Endothelial cell of umbilical vein (primary cell): Measurements from ENCODE around the gene PPFIBP2.

Source experiments
- FOS ChIP-seq: IDR thresholded peaks from 2 replicates; pipeline ENCODE4 v1.6.1; 2011; ENCODE audit warnings: mild to moderate bottlenecking, low read length, moderate library complexity, borderline replicate concordance; ENCODE audit not compliant: insufficient read depth
- POLR2AphosphoS5 ChIP-seq: IDR thresholded peaks from 2 replicates; pipeline ENCODE4 v1.6.1; 2012; ENCODE audit warnings: low read depth, mild to moderate bottlenecking, control low read depth, low read length, moderate library complexity; ENCODE audit not compliant: insufficient read depth
- TF ChIP-seq, protein P1 (sequence below), 2 donors: IDR thresholded peaks; 1 replicate in 1 of 2; 2 replicates in 1 of 2; pipeline ENCODE4 v1.5.1; 2011; ENCODE audit warnings: low read length in 2 of 2, mild to moderate bottlenecking in 2 of 2, moderate library complexity in 2 of 2, control low read depth in 1 of 2, inconsistent platforms in 1 of 2, low read depth in 1 of 2; ENCODE audit not compliant: insufficient read depth in 1 of 2; ENCODE audit errors: extremely low read depth in 1 of 2

DNA sequence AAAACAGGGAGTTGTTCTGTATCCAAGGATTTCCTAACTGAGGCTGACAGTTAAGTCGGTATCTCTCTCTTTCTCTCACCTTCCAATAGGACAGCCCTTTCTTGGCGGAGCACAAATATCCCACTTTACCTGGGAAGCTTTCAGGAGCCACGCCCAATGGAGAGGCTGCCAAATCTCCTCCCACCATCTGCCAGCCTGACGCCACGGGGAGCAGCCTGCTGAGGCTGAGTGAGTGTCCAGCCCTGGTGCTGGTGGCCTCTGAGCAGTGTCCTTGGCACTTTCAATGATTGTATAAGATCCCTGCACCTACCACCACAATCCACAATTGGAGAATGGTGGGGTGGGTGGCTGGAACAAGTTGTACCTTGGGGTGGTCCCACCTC, 125.8 kb downstream of the PPFIBP2 start:
- TF ChIP-seq, protein P1, sequence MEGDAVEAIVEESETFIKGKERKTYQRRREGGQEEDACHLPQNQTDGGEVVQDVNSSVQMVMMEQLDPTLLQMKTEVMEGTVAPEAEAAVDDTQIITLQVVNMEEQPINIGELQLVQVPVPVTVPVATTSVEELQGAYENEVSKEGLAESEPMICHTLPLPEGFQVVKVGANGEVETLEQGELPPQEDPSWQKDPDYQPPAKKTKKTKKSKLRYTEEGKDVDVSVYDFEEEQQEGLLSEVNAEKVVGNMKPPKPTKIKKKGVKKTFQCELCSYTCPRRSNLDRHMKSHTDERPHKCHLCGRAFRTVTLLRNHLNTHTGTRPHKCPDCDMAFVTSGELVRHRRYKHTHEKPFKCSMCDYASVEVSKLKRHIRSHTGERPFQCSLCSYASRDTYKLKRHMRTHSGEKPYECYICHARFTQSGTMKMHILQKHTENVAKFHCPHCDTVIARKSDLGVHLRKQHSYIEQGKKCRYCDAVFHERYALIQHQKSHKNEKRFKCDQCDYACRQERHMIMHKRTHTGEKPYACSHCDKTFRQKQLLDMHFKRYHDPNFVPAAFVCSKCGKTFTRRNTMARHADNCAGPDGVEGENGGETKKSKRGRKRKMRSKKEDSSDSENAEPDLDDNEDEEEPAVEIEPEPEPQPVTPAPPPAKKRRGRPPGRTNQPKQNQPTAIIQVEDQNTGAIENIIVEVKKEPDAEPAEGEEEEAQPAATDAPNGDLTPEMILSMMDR (IDR thresholded peaks at IDR 0.05; ENCODE audit: extremely low read depth in 1 of 2, insufficient read depth in 1 of 2, low read depth in 1 of 2, low read length in 2 of 2) = no peak
- TF ChIP-seq POLR2AphosphoS5 = no peak
- TF ChIP-seq FOS = no peak
